ENCODE data around the gene TSHZ2.
"Not testable (repeated sequence)": the region's sequence is repeated elsewhere in the genome, so short reads cannot be mapped to it uniquely, and the experiment has no call there.

Gene TSHZ2

DNA sequence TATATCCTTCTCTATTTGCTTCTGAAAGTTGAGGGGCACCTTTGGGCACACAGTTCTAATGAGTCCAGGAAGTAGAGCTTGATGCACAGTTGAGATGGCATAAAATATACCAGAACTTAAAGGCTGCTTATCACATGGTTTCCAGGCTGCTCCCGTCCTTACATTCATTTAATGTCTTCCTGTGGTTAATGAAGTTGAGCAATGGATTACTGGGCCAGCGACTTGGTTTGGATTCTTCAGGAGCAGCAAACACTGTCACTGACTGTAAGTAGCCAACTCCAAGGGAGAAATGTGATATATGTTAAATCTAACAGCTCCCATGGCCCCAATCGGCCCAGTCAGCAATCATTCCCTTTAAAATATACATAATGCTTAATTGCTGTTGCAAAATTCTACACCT, 9.0 kb upstream of the TSHZ2 start:
- DNase-seq: no peak

DNA sequence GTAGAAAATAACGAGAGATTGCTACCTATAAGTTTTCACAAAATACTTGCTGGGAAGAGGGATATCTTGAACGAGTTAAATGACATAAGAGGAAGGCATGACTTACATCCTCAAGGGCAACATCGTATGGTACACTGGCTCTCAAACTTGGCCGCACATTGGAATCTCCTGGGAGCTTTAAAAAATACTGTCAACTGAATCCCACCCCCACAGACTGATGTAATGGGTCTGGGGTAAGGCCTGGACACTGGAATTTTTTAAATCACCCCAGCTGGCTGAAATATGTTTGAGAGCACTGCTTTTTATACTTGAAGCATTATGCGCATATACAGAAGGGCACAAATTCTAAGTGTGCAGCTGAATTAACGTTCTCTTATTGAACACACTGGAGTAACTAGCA, 8.0 kb upstream of the TSHZ2 start:
- DNase-seq: no peak

DNA sequence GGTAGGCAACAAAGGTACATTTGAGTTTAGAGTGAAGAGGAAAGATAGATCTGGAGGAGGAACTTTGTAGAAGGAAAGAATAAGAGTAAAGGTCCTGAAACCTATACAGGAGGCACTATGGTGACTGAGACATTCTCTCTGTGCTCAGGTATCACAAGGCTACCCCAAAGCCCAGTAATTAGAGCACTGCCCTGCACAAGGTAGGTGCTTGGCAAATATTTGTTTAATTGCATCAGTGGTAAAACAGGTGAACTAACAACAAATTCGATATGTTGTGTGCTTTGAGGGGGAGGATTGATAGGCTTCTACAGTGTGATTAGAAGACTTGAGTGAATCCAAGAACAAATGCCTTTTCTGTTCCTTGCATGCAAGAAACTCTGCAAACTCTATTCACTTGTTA, 6.8 kb upstream of the TSHZ2 start:
- DNase-seq: peak; percentile 90

DNA sequence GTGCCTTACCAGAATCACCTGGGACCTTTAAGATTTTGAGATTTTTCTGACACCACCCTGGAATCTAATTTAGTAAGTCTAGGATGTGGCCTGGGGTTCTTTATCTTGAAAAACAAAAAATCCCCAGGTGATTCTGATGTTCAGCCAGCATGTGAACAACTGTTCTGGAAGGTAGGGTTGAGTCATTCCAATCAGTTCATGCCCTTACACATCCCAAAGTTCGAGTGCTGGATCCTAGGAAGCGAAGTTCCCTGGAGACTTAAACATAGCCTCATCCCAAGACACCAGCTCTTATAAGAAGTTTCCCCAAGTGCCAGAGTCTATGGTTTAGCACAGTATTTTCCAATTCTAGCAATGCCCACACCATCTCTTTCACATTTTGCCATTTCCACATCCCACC, 6.3 kb upstream of the TSHZ2 start:
- DNase-seq: no peak

DNA sequence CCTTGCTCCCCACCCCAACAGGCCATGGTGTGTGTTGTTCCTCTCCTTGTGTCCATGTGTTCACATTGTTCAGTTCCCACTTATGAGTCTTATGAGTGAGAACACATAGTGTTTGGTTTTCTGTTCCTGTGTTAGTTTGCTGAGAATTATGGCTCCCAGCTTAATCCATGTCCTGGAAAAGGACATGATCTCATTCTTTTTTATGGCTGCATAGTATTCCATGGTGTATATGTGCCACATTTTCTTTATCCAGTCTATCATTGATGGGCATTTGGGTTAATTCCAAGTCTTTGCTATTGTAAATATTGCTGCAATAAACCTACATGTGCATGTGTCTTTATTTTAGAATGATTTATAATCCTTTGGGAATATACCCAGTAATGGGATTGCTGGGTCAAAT, 5.6 kb upstream of the TSHZ2 start:
- DNase-seq: not testable (repeated sequence)

DNA sequence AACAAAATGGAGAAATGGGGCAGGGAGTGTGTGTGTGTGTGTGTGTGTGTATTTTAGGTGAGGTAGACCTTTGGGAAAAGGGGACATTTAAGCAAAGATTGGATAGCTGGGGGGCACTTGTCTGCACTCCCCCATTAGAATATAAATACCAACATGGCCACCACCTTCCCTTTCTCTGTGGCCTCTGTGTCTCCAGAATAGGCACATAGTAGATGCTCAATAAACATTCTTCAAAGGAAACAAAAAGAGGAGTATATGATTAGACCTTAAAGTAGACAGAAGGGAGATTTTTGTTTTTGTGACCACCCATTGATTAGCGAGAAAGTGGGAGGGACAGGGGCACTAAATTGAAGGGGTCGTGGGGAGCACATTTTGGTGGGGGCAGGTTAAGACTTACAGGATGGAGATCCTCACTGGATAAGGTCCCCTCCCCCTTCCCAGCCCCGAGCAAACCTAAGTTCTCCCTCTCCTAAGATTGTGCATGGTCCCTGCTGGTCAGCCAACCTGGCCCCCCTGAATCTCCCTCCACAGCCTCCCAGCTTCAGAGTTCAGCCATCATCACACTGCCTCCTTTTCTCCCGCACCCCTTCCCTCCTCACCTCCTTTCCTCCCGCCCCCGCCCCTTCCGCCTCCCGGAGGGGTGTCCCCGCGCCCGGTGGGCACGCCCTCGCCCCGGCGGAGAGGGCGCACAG, 514 bp upstream of the TSHZ2 start:
- DNase-seq: no peak

DNA sequence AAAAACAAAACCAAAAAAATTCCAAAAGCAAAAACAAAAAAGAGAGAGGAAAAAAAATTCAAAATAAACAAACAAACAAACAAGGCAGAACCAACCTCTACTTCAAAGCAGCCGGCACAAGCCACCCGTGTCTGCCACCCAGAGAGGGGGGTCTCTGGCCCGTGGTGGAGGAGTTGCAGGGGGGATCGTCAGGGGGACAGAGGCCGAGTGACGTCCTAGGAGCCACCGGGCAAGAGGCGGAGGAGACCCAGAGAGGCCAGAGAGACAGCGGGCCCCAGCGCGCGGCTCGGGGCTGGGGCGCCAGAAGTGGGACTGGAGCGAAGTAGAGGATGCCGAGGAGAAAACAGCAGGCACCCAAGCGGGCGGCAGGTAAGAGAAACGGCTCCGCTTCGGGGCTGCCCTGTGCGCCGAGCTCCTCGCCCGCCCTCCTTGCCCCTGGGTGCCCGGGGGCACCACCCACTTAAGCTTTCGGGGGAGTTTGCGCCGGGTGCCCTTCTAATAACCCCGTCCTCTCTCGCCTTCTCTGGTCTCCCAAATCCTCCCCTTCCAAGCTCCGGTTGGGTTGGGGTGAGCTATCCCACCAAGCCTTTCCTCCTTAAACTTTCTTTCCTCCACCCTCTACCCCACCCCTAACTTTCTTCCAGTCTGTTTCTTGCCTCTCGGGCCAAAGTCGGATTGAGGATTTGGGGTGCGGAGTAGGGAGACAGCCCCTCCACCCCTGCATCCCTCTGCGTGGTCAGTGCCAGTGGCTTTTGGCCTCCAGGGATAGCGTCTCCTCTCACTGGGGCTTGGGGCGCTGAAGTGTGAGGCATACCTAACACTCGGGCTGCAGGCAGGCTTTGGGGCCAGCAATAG, 1.0 kb downstream of the TSHZ2 start:
- DNase-seq: peak; percentile 27

DNA sequence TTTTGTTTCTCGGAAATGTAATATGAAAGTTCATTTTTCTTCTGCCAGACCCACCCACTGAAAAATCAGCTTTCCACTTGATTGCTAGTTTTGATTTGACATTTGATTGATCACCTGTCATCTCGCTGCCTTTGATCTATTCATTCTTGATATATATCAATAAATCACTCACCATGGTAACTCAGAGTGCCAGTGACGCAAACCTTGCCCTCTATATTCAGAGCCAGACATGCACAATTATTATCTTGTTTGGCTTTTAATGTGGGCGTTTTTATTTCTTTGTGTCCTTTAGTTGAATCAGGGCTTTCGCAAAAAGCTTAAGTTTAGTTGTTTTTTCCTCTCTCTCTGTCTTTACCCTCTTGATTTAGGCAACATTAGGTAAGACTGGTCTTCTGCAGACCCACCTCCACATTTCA, 2.0 kb downstream of the TSHZ2 start:
- DNase-seq: no peak

DNA sequence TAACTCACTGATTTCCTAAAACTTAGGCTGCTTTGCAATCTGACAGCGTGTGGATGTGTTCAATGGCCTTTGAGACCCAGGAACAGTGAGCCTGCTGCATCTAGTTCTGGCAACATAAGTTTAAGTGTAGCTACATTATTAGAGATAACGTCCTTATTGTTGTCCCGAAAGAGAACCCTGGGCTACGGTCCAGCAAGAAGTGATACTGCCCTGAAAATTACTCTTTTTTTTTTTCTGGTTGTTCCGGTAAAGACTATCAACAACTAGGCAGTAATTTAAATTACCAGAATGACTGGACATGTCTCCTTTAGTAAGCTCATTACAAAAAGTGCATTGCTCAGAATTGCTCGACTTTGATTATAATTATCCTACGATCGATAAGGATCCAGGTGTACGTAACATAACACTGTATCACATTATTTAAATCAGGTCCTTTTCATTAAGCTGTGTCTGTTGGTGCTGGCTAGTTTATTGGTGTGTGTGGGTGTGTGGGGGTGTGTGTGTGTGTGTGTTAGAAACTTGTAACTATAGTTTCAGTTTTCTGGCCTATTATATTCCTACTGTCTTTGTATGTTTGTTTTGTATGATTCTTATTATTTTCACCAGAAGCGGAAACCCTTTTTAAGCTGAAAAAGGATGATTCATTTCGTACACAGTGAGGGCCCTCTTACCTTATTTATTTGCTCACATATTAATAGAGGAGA, 3.0 kb downstream of the TSHZ2 start:
- peak; percentile 30 for DNase-seq

DNA sequence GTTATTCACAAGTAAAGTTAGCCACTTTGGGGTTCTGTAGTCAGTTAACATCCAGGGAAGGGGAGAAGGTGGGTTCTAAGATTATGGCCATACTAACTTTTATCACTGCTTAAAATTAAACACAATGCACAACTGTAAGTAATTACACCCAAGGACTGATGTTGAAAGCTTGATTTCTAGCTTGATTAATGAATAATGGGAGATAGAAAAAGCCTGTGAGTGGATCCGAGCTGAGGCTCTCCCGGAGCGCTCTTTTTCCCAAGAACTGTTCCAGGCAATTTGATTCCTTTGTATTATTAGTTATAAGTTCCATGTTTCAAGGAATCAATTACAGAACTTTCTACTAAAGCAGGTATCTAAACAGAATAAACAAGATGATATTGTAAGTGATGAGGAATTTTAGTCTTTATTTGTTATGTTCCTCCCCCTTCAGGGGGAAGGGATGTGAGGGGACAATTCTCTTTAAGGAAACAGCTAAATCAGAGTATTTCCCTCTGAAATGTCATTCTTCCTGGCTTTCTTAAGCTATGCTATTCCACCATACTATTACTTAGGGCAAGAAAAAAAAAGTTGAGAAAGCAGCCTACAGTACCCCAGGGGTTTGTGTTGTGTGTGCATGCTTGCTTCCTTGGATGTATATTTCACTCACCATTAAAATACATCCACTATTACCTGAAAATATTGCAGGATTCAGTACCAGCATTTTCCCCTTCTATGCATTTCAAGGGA, 3.8 kb downstream of the TSHZ2 start:
- DNase-seq: no peak

DNA sequence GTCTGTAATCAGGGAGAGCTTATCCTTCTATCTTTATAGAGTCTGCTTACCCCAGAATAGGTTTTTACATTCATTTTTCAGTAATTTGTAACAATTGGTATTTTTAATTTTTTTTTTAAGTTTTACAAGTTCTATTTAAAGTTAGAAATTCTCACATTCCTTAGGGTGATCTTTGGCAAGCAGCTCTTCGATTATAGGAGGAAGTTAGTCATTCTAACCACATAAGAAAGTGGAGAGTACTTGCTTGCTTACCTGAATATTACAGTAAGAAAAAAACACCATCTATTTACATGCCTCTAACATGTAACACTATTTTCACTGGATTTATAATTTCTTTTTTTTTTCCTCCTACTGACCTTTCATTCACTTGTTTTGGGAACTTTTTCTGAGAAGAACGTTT, 6.7 kb downstream of the TSHZ2 start:
- DNase-seq: no peak

DNA sequence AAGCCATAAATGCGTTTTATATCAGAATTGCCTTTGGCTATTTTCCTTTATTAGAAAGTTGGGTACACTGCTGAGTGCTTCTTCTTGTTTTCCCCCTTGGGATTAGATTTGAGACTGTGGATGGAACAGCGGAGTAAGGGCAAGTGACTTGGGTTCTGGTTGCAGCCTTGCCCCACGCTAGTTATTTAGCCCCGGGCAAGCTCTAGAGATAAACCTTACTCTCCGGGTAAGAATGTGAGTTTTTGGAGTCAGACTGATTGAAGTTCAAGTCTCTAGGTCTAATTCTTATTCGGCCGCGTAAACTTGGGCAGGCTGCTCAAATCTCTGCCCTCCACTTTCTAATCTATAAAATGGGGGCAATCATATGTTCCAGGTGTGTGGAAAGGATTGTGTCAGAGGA, 8.9 kb downstream of the TSHZ2 start:
- DNase-seq: no peak

DNA sequence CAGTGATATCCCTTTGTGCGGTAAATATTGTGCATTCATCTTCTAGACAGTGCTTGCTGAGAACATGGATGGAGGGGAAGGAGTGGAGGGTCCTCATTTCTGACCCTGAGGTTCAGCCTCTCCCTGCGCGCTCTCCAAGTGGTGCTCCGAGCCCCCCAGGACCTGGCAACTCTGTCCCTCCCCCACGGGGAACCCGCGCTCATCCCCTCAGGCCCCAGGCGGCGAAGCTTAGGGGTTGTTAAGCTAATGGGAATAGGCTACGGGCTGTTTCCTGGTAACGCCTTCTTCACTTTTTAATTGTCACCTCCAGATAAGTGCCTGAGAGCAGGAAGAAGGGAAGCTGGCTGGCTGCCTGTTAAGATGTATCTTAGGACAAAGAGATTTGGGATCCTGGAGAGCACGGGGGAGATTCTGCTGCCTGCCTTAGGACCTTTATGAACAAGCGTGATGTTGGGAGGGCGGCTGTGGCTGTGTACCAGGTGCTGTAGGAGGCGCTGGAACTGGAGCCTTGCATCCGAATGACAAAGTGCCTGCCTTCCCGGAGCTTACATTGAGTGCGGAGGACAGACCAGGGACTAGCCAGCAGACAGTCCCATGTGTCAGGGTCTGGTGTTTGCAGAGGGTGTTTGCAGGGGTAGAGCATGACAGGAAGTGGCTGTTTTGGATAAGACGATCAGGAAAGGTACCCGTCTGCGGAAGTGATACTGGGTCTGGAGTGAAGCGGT, 11.7 kb downstream of the TSHZ2 start:
- no peak for DNase-seq

DNA sequence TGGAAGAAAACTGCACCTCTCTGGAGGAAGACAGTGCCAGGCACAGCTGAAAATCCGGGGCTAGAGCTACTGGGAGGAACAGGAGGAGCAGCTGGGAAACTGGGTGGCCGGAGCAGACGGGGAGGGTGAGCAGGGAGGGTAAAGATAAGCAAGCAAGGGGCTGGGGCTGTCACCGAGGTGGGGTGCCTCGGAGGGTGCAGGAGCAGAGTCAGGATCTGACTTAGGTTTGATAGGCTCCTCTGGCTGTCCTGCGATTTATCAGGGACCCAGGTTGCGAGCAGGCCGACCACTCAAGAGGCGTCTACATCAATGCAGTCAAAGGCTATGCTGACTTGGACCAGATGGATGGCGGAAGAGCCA, 12.3 kb downstream of the TSHZ2 start:
- no peak for DNase-seq

DNA sequence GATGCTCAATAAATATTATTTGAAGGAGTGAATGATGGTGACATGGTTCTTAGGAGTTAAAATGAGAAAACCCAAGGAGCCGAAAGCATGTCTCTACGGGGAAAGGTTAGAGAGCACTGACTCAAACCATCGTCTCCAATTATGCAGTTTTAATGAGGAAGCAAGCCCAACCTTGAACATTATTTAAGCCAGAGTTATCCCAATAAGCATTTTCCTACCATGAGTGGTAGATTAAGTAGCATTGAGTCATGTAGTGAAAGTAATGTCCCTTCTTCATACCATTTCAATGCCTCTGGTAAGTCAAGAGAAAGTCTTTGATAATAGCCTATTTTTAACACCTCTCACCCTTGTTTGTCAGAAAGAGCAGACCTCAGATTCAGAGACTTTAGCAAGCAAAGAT, 13.5 kb downstream of the TSHZ2 start:
- no peak for DNase-seq

DNA sequence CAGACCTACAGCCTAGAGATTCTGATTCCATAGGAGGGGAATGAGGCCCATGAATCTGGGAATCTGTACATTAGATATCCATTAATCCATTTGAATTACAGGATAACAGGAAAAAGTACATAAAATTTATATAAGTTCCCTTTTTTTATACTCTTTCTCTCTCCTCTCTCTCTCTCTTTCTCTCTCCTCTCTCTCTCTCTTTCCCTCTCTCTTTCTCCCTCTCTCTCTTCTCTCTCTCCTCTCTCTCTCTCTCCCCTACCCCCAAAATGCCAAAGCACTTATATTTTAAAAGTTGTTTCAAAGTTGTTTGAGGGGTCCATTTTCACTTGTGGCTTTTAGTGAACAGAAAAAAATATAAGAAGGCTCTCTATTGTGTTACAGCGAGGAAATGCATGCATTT, 15.1 kb downstream of the TSHZ2 start:
- DNase-seq: no peak

DNA sequence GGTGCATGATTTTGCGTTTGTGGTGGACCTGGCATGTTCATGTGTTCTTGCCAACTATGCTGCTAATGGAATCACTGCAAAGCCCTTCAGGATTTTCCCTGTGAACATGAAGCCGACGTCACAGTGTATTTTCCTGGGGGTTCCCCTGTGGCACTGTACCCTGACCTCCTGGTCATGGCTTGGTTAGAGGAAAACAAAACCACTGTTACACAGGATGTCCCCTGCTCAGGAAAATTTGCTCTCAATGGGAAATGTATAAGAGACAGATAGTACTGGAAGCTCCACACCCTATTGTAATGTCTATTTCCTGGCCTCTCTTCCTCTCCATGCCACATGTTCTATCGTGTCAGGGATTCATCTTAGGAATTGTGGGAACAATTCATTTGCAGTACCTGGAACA, 19.7 kb downstream of the TSHZ2 start:
- no peak for DNase-seq

DNA sequence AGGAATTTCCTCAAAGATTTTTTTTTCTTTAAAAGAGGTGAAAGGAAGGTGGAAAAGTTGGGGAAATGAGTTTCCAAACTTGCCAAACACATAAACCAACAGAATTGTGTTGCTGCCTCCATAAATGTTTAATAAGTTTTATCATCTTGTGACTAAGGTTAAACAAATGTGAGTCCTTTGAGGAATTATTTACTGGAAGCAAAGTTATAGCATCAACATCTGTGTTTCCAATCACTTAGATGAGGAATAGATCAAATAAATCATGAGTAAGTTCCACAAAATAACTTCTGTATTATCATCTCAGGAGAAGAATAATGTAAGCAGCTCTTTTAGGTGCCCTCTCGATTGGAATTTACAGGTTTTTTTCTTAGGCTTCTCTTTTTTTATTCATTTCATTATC, 20.5 kb downstream of the TSHZ2 start:
- no peak for DNase-seq

DNA sequence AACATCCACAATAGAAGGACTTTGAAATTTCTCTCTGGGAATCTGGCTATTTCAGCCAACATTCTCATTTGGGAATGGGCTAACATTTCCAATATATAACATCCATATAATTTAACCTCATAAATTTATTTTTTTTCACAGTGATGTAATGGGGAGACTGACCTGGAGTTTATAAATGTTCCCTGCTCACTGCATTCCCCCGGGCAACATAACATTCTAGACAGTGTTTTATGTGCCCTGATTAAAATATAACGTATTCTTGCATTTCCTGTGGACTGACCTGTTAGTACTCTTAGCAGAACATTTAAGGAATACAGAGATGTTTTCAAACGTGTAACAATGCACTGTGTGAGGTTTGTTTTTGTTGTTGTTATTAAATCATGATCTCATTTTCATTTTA, 20.9 kb downstream of the TSHZ2 start:
- no peak for DNase-seq

DNA sequence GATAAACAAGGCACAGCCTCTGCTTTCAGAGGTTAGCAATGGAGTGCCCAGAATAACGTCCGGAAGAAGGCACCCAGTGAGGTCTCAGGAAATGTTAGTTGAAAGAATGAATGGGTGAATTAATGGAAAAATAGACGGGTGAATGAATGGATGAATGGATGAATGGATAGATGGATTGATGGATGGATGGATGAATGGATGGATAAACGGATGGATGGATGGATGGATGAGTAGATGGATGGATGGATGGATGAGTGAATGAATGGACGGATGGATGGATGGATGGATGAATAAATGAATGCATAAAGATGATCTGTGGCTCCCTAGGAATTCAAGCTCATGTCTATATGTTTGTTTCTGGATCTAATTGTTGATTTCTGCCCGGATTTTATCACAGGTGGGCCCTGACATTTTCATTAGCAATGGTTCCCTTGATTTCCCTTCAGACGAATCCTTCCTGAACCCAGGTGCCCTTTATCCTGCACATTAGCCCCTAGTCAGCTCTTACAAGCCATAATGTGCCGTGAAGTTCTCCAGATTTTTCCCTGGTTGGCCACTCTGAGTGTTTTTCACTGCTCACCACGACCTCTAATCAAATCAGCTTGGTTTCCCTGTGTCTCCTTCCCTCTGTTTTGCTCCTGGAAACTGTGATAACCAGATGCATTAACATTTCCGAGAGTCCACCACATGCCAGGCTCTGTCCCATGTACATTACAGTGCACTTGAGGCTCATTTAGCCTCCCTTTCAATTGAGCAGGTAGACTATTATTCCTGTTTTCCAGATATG, 22.2 kb downstream of the TSHZ2 start:
- DNase-seq: no peak

DNA sequence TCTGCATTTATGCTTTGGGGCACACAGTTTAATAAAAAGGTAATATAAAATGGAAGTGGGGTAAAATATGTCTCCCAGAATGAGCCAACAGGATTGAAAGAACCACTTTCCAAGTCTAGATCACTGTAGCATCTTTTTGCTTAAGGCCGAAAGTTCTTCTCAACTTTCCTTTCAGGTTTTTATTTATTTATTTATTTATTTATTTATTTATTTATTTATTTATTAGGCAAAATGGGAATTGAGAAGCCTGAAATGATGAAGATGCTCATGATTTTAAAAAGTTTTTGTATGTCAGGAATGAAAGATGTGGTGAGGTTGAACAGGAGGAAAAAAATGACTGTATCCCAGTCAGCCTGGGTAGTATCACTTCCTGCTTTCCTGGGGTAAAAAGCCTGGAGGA, 24.0 kb downstream of the TSHZ2 start:
- DNase-seq: no peak

DNA sequence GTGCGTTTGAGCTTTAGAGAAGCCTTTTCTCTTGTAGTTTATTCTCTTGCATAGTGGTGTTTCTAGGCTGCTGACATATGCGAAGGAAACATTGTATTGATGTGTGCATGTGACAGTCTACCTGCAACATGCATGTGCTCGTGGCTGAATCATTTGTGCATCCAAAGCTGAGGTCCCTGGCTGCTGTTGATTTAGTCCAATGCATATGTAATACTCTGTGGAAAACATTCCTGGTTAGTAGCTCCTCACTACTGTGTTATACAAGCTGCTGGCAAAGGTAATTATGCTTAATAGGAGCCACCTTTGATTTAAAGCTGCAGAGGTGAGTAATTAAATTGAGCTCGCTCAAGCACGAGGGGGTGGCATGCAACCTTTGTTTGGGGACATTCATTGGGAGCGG, 24.5 kb downstream of the TSHZ2 start:
- DNase-seq: no peak
